MM.1S (cell line): Measurements from ENCODE around the gene TGFB2.

Experiments
- CTCF ChIP-seq: fragments of 300-600 bp; sonication (generic); IDR thresholded peaks from 2 replicates; pipeline ENCODE4 v1.5.1; 2016; ENCODE audit warnings: antibody characterized with exemption, low read length, mixed read lengths
- EZH2 ChIP-seq: fragments of 300-600 bp; sonication (generic); optimal IDR thresholded peaks from 2 replicates; pipeline ENCODE3; 2017; ENCODE audit warnings: low read depth, mild to moderate bottlenecking, antibody characterized with exemption, low read length, mixed read lengths

DNA sequence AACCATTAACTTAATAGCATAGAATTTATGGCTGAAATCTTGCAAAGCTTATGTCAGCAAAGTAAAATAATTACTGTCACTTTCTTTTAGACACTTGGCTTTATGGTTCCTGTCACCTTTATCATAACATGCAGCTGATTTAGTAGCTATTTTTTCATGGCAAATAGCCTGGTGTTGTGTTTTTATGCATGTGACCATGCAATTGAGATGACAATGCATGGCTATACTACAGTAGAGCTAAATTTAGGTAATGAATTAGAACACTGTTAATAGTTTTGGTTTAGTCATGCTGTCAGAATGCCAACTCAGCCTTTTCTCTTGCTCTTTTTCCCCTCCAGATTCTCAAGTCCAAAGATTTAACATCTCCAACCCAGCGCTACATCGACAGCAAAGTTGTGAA lies 88.6 kb downstream of the TGFB2 start:
- no peak for TF ChIP-seq CTCF
- TF ChIP-seq EZH2: no peak
